Measurements from ENCODE around the gene RNASET2. TPM values are rescaled to one million over a fixed set of nuclear protein-coding genes. Genes with fewer than 3 reads are reported as not detected.

Gene RNASET2
- total and polyA plus RNA-seq, 10 of the 15 experiments (the other 5 are each of a cell fraction or from before 2014, with no cell fraction given): 5.5 to 225 (median 50.2) TPM

GRCh38 chr6:166957087-166957804 is 896 bp upstream of the RNASET2 start (continued):
- TF ChIP-seq ZBTB11 (CRISPR knock-in tag; IDR thresholded peaks at IDR 0.05) (no peak), EED (IDR thresholded peaks at IDR 0.05; ENCODE audit: low read depth) (0 out of 2 replicates have a peak, but pooled peaks have one; percentile 14), HCFC1 (IDR thresholded peaks at IDR 0.05; ENCODE audit: low read length) (peak; percentile 24; the same call in 1 of the 2 replicates), MXI1 (IDR thresholded peaks at IDR 0.05; ENCODE audit: low read depth, low read length) (peak; percentile 83), EP300 (IDR thresholded peaks at IDR 0.05; ENCODE audit: borderline replicate concordance in 1 of 2, control insufficient read depth in 1 of 2, low read depth in 2 of 2, low read length in 2 of 2) (0 out of 4 replicates have a peak, but pooled peaks of 1 of the 2 experiments have one; percentile 25), CREM (IDR thresholded peaks at IDR 0.05; ENCODE audit: low read depth) (peak; percentile 29; the same call in 1 of the 2 replicates), HDAC2 (IDR thresholded peaks at IDR 0.05) (no peak), ATF7 (IDR thresholded peaks at IDR 0.05; ENCODE audit: low read depth) (0 out of 2 replicates have a peak, but pooled peaks have one; percentile 46), TCF7 (IDR thresholded peaks at IDR 0.05; ENCODE audit: borderline replicate concordance) (no peak), WRNIP1 (IDR thresholded peaks at IDR 0.05; ENCODE audit: borderline replicate concordance, low read depth, low read length) (no peak), EGR1 (IDR thresholded peaks at IDR 0.05; ENCODE audit: borderline replicate concordance in 1 of 2, low read depth in 2 of 2, low read length in 2 of 2) (0 out of 3 replicates have a peak, but pooled peaks of 1 of the 2 experiments have one; percentile 46), NBN (IDR thresholded peaks at IDR 0.05) (peak; percentile 67), CBX5 (IDR thresholded peaks at IDR 0.05; ENCODE audit: low read depth) (0 out of 2 replicates have a peak, but pooled peaks have one; percentile 17), PRDM15 (CRISPR knock-in tag; IDR thresholded peaks at IDR 0.05) (no peak), SUZ12 (IDR thresholded peaks at IDR 0.05; ENCODE audit: unreplicated experiment) (no peak), EZH2 (IDR thresholded peaks at IDR 0.05; ENCODE audit: borderline replicate concordance, control insufficient read depth, low read depth, low read length) (no peak), ZNF384 (IDR thresholded peaks at IDR 0.05; ENCODE audit: borderline replicate concordance, low read depth, low read length) (no peak), MYB (IDR thresholded peaks at IDR 0.05; ENCODE audit: borderline replicate concordance, low read depth, low read length) (no peak), FOS (IDR thresholded peaks at IDR 0.05; ENCODE audit: borderline replicate concordance, extremely low read depth, insufficient read length) (no peak)

All from GM12878 (cell line).